OCI-LY1 (cell line): ENCODE measurements around the gene AP2A2.

ENCODE experiments used
- CTCF ChIP-seq: fragments of 200-600 bp; sonication (generic), shearing (Covaris generic); IDR thresholded peaks from 2 replicates; pipeline ENCODE4 v1.5.1; 2017; ENCODE audit warnings: mild to moderate bottlenecking, antibody characterized with exemption, low read length, moderate library complexity, mixed read lengths
- EZH2 ChIP-seq: fragments of 200-600 bp; sonication (generic), shearing (Covaris generic); IDR thresholded peaks from 2 replicates; pipeline ENCODE4 v1.8.0; 2017; ENCODE audit warnings: borderline replicate concordance, mixed run types, mild to moderate bottlenecking, antibody characterized with exemption, low read length, moderate library complexity, mixed read lengths

- TF ChIP-seq CTCF (no peak), EZH2 (no peak)
Observed at GRCh38 chr11:882596-882995, 43.1 kb upstream of the AP2A2 start.
